ENCODE data around the gene DHRS7C.

- no peak for TF ChIP-seq TAF1 (conservative IDR thresholded peaks at IDR 0.05)
- no peak for TF ChIP-seq CTCF (IDR thresholded peaks at IDR 0.05; ENCODE audit: low read depth, low read length, missing input control)
- TF ChIP-seq JUND (IDR thresholded peaks at IDR 0.05): no peak
- TF ChIP-seq EGR1 (IDR thresholded peaks at IDR 0.05; ENCODE audit: low read depth in 2 of 2): no peak
- TF ChIP-seq RAD21 (IDR thresholded peaks at IDR 0.05): no peak
- TF ChIP-seq REST (IDR thresholded peaks at IDR 0.05): no peak
- TF ChIP-seq RXRA (IDR thresholded peaks at IDR 0.05): no peak
- no peak for TF ChIP-seq YY1 (IDR thresholded peaks at IDR 0.05)
- TF ChIP-seq FOXA1 (IDR thresholded peaks at IDR 0.05): no peak
- no peak for TF ChIP-seq MAX (IDR thresholded peaks at IDR 0.05)
- no peak for TF ChIP-seq ATF3 (IDR thresholded peaks at IDR 0.05)
These were observed 919 bp upstream of the DHRS7C start for GRCh38 chr17:9792181-9792840.
